NCI-H526 (cell line): ENCODE data around the gene RNF180.
"Not testable (repeated sequence)": the region's sequence is repeated elsewhere in the genome, so short reads cannot be mapped to it uniquely, and the experiment has no call there.

Experiments used
- DNase-seq, 2 experiments: peaks; one replicate each; lab custom pipeline; 2025; lab: John Stamatoyannopoulos, UW

Gene RNF180

DNA sequence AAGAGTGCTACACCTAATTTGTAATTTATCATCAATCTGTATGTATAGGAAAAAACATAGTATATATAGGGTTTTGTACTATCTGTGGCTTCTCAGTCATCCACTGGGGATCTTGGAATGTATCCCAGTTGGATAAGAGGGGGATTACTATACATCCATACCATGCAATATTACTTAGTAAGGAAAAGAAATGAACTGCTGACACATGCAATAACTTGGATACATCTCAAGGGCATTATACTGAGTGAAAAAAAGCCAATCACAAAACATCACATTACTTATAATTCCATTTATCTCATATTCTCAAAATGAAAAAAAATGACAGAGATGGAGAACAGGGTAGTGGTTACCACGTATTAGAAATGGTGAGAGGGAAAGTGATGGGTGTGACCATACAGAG, 231.9 kb downstream of the RNF180 start:
- no peak for DNase-seq

DNA sequence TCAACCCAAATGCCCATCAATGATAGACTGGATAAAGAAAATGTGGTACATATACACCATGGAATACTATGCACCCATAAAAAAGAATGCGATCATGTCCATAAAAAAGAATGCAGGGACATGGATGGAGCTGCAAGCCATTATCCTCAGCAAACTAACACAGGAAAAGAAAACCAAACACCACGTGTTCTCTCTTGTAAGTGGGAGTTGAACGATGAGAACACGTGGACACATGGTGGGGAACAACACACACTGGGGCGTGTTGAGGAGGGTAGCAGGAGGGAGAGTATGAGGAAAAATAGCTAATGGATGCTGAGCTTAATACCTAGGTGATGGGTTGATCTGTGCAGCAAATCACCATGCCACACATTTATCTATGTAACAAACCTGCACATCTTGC, 233.1 kb downstream of the RNF180 start:
- DNase-seq, result not testable (repeated sequence)

DNA sequence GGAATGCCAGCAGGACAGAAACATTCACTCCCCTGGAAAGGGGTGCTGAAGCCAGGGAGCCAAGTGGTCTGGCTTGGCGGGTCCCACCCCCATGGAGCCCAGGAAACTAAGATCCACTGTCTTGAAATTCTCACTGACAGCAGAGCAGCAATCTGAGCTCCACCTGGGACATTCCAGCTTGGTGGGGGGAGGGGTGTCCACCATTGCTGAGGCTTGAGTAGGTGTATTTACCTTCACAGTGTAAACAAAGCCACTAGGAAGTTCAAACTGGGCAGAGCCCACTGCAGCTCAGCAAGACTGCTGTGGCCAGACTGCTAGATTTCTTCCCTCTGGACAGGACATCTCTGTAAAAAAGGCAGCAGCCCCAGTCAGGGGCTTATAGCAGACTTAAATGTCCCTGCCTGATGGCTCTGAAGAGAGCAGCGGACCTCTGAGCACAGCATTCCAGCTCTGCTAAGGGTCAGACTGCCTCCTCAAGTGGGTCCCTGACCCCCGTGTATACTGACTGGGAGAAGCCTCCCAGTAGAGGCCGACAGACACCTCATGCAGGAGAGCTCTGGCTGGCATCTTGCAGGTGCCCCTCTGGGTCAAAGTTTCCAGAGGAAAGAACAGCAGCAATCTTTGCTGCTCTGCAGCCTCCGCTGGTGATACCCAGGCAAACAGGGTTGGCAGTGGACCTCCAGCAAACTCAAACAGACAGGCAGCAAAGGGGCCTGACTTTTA, 241.6 kb downstream of the RNF180 start:
- peak in 1 of 2 experiments; percentile 2 for DNase-seq

DNA sequence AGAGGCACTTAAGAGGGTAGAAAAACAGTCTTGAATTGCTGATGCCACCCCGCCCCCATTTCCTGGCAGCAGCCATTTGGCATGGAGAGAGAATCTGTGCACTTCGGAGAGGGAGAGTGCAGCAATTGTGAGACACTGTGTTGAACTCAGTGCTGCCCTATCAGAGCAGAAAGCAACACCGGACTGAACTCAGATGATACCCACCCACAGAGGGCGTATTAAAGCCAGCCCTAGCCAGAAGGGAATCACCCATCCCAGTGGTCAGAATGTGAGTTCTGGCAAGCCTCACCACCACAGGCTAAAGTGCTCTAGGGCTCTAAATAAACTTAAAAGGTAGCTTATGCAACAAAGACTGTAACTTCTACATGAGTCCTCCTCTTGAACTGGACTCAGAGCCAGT, 251.7 kb downstream of the RNF180 start:
- no peak for DNase-seq

DNA sequence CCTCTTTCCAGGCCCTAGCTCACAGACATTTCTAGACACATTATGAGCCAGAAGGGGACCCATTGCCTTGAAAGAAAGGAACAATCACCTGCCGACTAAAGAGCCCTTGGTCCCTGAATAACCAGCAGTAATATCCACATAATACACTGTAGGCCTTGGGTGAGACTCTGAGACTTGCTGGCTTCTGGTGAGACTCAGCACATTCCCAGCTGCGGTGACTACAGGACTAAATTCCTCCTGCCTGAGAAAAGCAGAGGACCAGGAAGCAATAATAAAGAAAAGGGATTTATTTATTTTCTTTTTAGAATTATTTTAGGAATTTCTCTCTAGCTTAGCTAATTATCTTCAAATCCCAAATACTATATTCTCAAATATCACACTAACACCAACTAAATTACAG, 252.4 kb downstream of the RNF180 start:
- DNase-seq, result no peak
